Fibroblast of skin of back (primary cell): ENCODE results near the gene NR2C2. TPM values are rescaled to one million over a fixed set of nuclear protein-coding genes. Genes with fewer than 3 reads are reported as not detected.
"Not testable (repeated sequence)": the region's sequence is repeated elsewhere in the genome, so short reads cannot be mapped to it uniquely, and the experiment has no call there.

Experiments used
- DNase-seq: peaks from one replicate; pipeline ENCODE4 v3.0.0-alpha.2; 2013
- polyA plus RNA-seq, 2 experiments: library from polyadenylated mRNA; unstranded; fragments of 120-200 nt; gene quantifications; one replicate each; pipeline ENCODE4 v1.2.1, GENCODE V29; 2013; ENCODE audit not compliant: insufficient read length in 2 of 2

Gene NR2C2
- polyA plus RNA-seq (2013, experiment 1 of 2; ENCODE audit: insufficient read length): 25.2 TPM
- 21.0 TPM for polyA plus RNA-seq (2013, experiment 2 of 2; ENCODE audit: insufficient read length)

GRCh38 chr3:14947100-14947885 is at the start of gene NR2C2:
NR2C2 (plus strand) TSS chr3:14947583; CDS start chr3:15003915, 56,332 bp downstream.
- DNase-seq: peak; percentile 84

GRCh38 chr3:14898929-14899328 is 48.5 kb upstream of the NR2C2 start:
- no peak for DNase-seq

GRCh38 chr3:14899993-14900618 is 47.3 kb upstream of the NR2C2 start:
- no peak for DNase-seq

GRCh38 chr3:14900881-14901873 is 46.2 kb upstream of the NR2C2 start:
- DNase-seq: no peak

- no peak for DNase-seq
These were observed 44.7 kb upstream of the NR2C2 start for GRCh38 chr3:14902719-14903118.

GRCh38 chr3:14903501-14903900 is 43.9 kb upstream of the NR2C2 start:
- not testable (repeated sequence) for DNase-seq

GRCh38 chr3:14905055-14905657 is 42.2 kb upstream of the NR2C2 start:
- no peak for DNase-seq

GRCh38 chr3:14906355-14906971 is 40.9 kb upstream of the NR2C2 start:
- DNase-seq: no peak

GRCh38 chr3:14907043-14907966 is 40.1 kb upstream of the NR2C2 start:
- no peak for DNase-seq

- no peak for DNase-seq
These were observed 38.1 kb upstream of the NR2C2 start for GRCh38 chr3:14909250-14909649.

GRCh38 chr3:14911651-14912050 is 35.7 kb upstream of the NR2C2 start:
- DNase-seq: no peak

GRCh38 chr3:14913071-14913925 is 34.1 kb upstream of the NR2C2 start:
- no peak for DNase-seq

- no peak for DNase-seq
These were observed 33.2 kb upstream of the NR2C2 start for GRCh38 chr3:14913926-14914778.

GRCh38 chr3:14914779-14915117 is 32.6 kb upstream of the NR2C2 start:
- DNase-seq: no peak

GRCh38 chr3:14915636-14916222 is 31.7 kb upstream of the NR2C2 start:
- DNase-seq: no peak

GRCh38 chr3:14918356-14918860 is 29.0 kb upstream of the NR2C2 start:
- no peak for DNase-seq

GRCh38 chr3:14920536-14920935 is 26.8 kb upstream of the NR2C2 start:
- no peak for DNase-seq

GRCh38 chr3:14921034-14921616 is 26.3 kb upstream of the NR2C2 start:
- peak; percentile 81 for DNase-seq
